GM12878 (cell line): Measurements from ENCODE around the gene MEGF11. TPM values are rescaled to one million over a fixed set of nuclear protein-coding genes. Genes with fewer than 3 reads are reported as not detected.

Source experiments
- ATAC-seq: fragments of 200-7000 bp; cut with Tn5 transposase; 3 replicates; pipeline ENCODE4 v1.9.1; 2020; ENCODE audit warnings: mild to moderate bottlenecking, moderate library complexity
- BruUV-seq: library from RNA; stranded (reverse); fragments of 400-500 nt; replicated peaks from 2 replicates; lab custom pipeline; 2021; lab: Mats Ljungman, UMichigan
- CTCF ChIA-PET: fragments of 300-600 bp; sonication (Branson Sonifier 250); formaldehyde crosslinking; extraction: SDS; loops from one replicate; lab custom pipeline; 2021; ENCODE audit warnings: inconsistent platforms; lab: Yijun Ruan, JAX
- POLR2A ChIA-PET: fragments of 350-600 bp; formaldehyde crosslinking; extraction: SDS; loops from one replicate; lab custom pipeline; 2021; ENCODE audit warnings: inconsistent platforms; lab: Charles Lee
- RAD21 ChIA-PET: fragments of 300-600 bp; sonication (Branson Sonifier 250); formaldehyde crosslinking; loops from one replicate; lab custom pipeline; 2023; ENCODE audit warnings: antibody characterized with exemption; ENCODE audit not compliant: unreplicated experiment; lab: Charles Lee
- SMC1A ChIA-PET: fragments of 300-600 bp; sonication (Branson Sonifier 250); formaldehyde crosslinking; loops from one replicate; lab custom pipeline; 2023; ENCODE audit not compliant: unreplicated experiment, uncharacterized antibody; lab: Charles Lee
- DNase-seq: peaks from one replicate; pipeline ENCODE4 v3.0.0-alpha.2; 2011; ENCODE audit warnings: low read depth, low spot score
- FAIRE-seq: peaks from 3 replicates; lab custom pipeline; 2011; peaks lifted over from hg19 to GRCh38; lab: Jason Lieb, UNC
- H2AFZ ChIP-seq: 2 replicates; pipeline ENCODE4 v1.6.0; 2011; ENCODE audit warnings: low read depth, low read length, control low read depth; ENCODE audit not compliant: control insufficient read depth
- H3K27ac ChIP-seq: 2 replicates; pipeline ENCODE4 v1.5.1; 2011; ENCODE audit warnings: control low read depth; ENCODE audit not compliant: control insufficient read depth, insufficient read depth
- H3K27me3 ChIP-seq, 2 experiments: replicated peaks in 1 of 2; 2 replicates each; pipeline versions ENCODE4 v1.6.0 to v1.6.1; 2011; ENCODE audit warnings: low read length in 1 of 2; ENCODE audit not compliant: control insufficient read depth in 2 of 2, insufficient read depth in 2 of 2
- H3K36me3 ChIP-seq, 2 experiments: 2 replicates each; pipeline ENCODE4 v1.5.1; 2011; ENCODE audit warnings: low read length in 1 of 2; ENCODE audit not compliant: control insufficient read depth in 2 of 2, insufficient read depth in 2 of 2
- H3K4me1 ChIP-seq: 2 replicates; pipeline ENCODE4 v1.6.1; 2011; ENCODE audit warnings: mild to moderate bottlenecking, low read length, moderate library complexity, mixed read lengths; ENCODE audit not compliant: control insufficient read depth, insufficient read depth
- H3K4me2 ChIP-seq: 2 replicates; pipeline ENCODE4 v1.6.0; 2011; ENCODE audit warnings: control low read depth; ENCODE audit not compliant: control insufficient read depth, insufficient read depth
- H3K4me3 ChIP-seq: fragments of 200-600 bp; sonication (generic); 2 replicates; pipeline ENCODE4 v1.5.1; 2016
- H3K79me2 ChIP-seq: 2 replicates; pipeline ENCODE4 v1.6.0; 2011; ENCODE audit warnings: low read length; ENCODE audit not compliant: control insufficient read depth, insufficient read depth
- H3K9ac ChIP-seq: 2 replicates; pipeline ENCODE4 v1.8.0; 2011; ENCODE audit warnings: low read length, control low read depth, mixed read lengths; ENCODE audit not compliant: control insufficient read depth, insufficient read depth
- H3K9me3 ChIP-seq: replicated peaks from 3 replicates; pipeline ENCODE4 v1.5.1; 2011; ENCODE audit warnings: mild to moderate bottlenecking, low read length; ENCODE audit not compliant: control insufficient read depth, insufficient read depth
- H4K20me1 ChIP-seq: 2 replicates; pipeline ENCODE4 v1.6.0; 2011; ENCODE audit not compliant: control insufficient read depth, insufficient read depth
- DPF2 ChIP-seq: fragments of 450-650 bp; IDR thresholded peaks from 2 replicates; pipeline ENCODE4 v1.6.1; 2017; ENCODE audit warnings: mild to moderate bottlenecking
- EP300 ChIP-seq, 2 experiments: fragments of 150-350 bp in 1 of 2; IDR thresholded peaks; 2 replicates each; pipeline ENCODE4 v1.6.1; 2011 to 2012; ENCODE audit warnings: low read depth in 2 of 2, low read length in 2 of 2, borderline replicate concordance in 1 of 2, improper control_type of control experiment in 1 of 2, inconsistent platforms in 1 of 2; ENCODE audit not compliant: control insufficient read depth in 1 of 2
- MTA2 ChIP-seq: fragments of 450-650 bp; IDR thresholded peaks from 2 replicates; pipeline ENCODE4 v1.6.1; 2016; ENCODE audit warnings: low read depth, mild to moderate bottlenecking, moderate library complexity
- NRF1 ChIP-seq: conservative IDR thresholded peaks from 2 replicates; pipeline ENCODE4 v1.6.1; 2011; ENCODE audit warnings: mild to moderate bottlenecking, low read depth, low read length, improper control_type of control experiment
- POLR2AphosphoS5 ChIP-seq: IDR thresholded peaks from 2 replicates; pipeline ENCODE4 v1.6.1; 2011; ENCODE audit warnings: mild to moderate bottlenecking, low read length, inconsistent platforms
- RUNX3 ChIP-seq: IDR thresholded peaks from 2 replicates; pipeline ENCODE4 v1.6.1; 2012; ENCODE audit warnings: low read length, inconsistent platforms
- STAT1 ChIP-seq: fragments of 450-650 bp; conservative IDR thresholded peaks from 2 replicates; pipeline ENCODE4 v1.6.1; 2014; ENCODE audit warnings: antibody characterized with exemption, mild to moderate bottlenecking
- WGBS: methylation state at CpG from one replicate; pipeline ENCODE4 v1.1.6; 2016; ENCODE audit warnings: low lambda C conversion rate; ENCODE audit not compliant: insufficient replicate concordance, insufficient coverage; ENCODE audit errors: missing lambda C conversion rate; 5-methylcytosine and 5-hydroxymethylcytosine counted together
- in situ Hi-C: fragments of 300-500 bp; cut with MboI; formaldehyde crosslinking; loops from 9 replicates; pipeline ENCODE4 v1.14.3; 2018; ENCODE audit warnings: mixed read lengths
- intact Hi-C: fragments of 100-400 bp; cut with micrococcal nuclease; formaldehyde crosslinking; loops from one replicate; pipeline ENCODE4 v1.14.2; 2022; ENCODE audit not compliant: unreplicated experiment
- polyA plus RNA-seq, 11 experiments: library from polyadenylated mRNA; depleted of rRNA in 4 of 11; unstranded in 6 of 11; stranded (reverse) in 5 of 11; fragments of >200 nt; fragmentation: Nextera tagmentation in 4 of 11; fragmentation: Illumina TruSeq in 1 of 11; extraction: Ambion mirVana in 4 of 11; extraction: Trizol in 1 of 11; gene quantifications; 1 replicate in 1 of 11; 2 replicates in 10 of 11; pipeline versions ENCODE4 v1.2.1 to v1.2.3, GENCODE V29; 2011 to 2016; ENCODE audit warnings: inconsistent platforms in 2 of 11, missing spikeins in 2 of 11, low read depth in 1 of 11
- total RNA-seq, 4 experiments: library from RNA; depleted of rRNA in 3 of 4; stranded (reverse); fragments of >200 nt in 3 of 4; fragmentation: Illumina TruSeq in 1 of 4; extraction: Trizol in 1 of 4; gene quantifications; 2 replicates each; pipeline versions ENCODE4 v1.2.1 to v1.2.3, GENCODE V29; 2013 to 2021
- TF ChIP-seq, protein P1 (sequence below): IDR thresholded peaks from 2 replicates; pipeline ENCODE4 v1.6.1; 2011; ENCODE audit warnings: borderline replicate concordance, low read depth, mild to moderate bottlenecking, moderate library complexity, mixed read lengths, low read length; ENCODE audit not compliant: insufficient read depth; ENCODE audit errors: extremely low read length

The MEGF11 gene
- total and polyA plus RNA-seq, 10 of the 15 experiments (the other 5 are each of a cell fraction or from before 2014, with no cell fraction given) = 0.03 to 1.7 (median 0.49) TPM

DNA sequence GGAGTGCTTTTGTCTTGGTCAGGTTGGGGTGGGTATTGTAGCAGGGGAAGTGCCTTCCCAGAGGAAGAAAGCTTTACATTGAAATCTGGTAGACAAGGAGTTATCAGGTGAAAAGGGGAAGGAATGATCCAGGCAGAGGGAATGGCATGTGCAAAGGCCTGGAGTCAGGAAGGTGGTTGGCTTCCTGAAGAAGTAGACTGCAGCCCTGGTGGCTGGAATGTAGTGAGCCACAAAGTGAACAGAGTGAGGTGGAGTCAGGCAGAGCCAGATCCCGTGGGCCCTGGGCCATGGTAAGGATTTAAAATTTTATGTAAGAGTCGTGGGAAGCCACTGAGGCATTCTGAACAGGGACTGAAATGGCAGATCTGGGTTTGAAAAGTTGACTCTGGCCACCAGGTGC lies 326.0 kb downstream of the MEGF11 start:
- H3K4me2 ChIP-seq = no peak overlapping the region
- ATAC-seq (no peak), FAIRE-seq (no peak), DNase-seq (no peak)
- in situ Hi-C loops = no loop called here
- no peaks in the 10 kb centered on the region for H4K20me1 ChIP-seq
- no peak overlapping the region for H3K4me3 ChIP-seq
- CTCF ChIA-PET = interaction anchor here (1.0 to 3.0 kb wide), 2 partner anchors 10 to 21 kb away, joined by 4 to 25 read pairs; no protein-coding TSS in a partner anchor
- intact Hi-C loops = no loop called here
- no peak overlapping the region for H2AFZ ChIP-seq
- RAD21 ChIA-PET = interaction anchor here (0.6 to 7.5 kb wide), 4 partner anchors 9 to 367 kb away, joined by 3 to 61 read pairs (median 4); no protein-coding TSS in a partner anchor
- H3K9ac ChIP-seq = no peak overlapping the region
- 25% methylated on average over 2 of the region's 2 CpGs for WGBS
- no peaks in the 10 kb centered on the region for H3K27me3 ChIP-seq
- H3K36me3 ChIP-seq = no peaks in the 10 kb centered on the region
- POLR2A ChIA-PET = interaction anchor here (0.5 to 1.1 kb wide), 2 partner anchors 11 to 634 kb away, joined by 4 to 6 read pairs; no protein-coding TSS in a partner anchor
- no peaks in the 10 kb centered on the region for H3K4me1 ChIP-seq
- no TSS peak for BruUV-seq
- SMC1A ChIA-PET = interaction anchor here (0.8 to 8.0 kb wide), 2 partner anchors 11 to 95 kb away, joined by 3 to 65 read pairs; no protein-coding TSS in a partner anchor
- H3K27ac ChIP-seq = no peak overlapping the region
- no peaks in the 10 kb centered on the region for H3K9me3 ChIP-seq
- TF ChIP-seq RUNX3 (no peak), MTA2 (no peak), EP300 (IDR thresholded peaks at IDR 0.05; ENCODE audit: borderline replicate concordance in 1 of 2, control insufficient read depth in 1 of 2, low read depth in 2 of 2, low read length in 2 of 2) (no peak), STAT1 (no peak), NRF1 (no peak), DPF2 (no peak), POLR2AphosphoS5 (no peak)
- TF ChIP-seq, protein P1, sequence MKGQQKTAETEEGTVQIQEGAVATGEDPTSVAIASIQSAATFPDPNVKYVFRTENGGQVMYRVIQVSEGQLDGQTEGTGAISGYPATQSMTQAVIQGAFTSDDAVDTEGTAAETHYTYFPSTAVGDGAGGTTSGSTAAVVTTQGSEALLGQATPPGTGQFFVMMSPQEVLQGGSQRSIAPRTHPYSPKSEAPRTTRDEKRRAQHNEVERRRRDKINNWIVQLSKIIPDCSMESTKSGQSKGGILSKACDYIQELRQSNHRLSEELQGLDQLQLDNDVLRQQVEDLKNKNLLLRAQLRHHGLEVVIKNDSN = no peak
- TF ChIP-seq, all 136 proteins: peak for 0
- no peaks in the 10 kb centered on the region for H3K79me2 ChIP-seq
